ENCODE measurements around the gene DVL1. TPM values are rescaled to one million over a fixed set of nuclear protein-coding genes. Genes with fewer than 3 reads are reported as not detected.
"Not testable (repeated sequence)": the region's sequence is repeated elsewhere in the genome, so short reads cannot be mapped to it uniquely, and the experiment has no call there.

The DVL1 gene
- total RNA-seq, 1 donor from 2014 or later: 70.7 TPM

DNA sequence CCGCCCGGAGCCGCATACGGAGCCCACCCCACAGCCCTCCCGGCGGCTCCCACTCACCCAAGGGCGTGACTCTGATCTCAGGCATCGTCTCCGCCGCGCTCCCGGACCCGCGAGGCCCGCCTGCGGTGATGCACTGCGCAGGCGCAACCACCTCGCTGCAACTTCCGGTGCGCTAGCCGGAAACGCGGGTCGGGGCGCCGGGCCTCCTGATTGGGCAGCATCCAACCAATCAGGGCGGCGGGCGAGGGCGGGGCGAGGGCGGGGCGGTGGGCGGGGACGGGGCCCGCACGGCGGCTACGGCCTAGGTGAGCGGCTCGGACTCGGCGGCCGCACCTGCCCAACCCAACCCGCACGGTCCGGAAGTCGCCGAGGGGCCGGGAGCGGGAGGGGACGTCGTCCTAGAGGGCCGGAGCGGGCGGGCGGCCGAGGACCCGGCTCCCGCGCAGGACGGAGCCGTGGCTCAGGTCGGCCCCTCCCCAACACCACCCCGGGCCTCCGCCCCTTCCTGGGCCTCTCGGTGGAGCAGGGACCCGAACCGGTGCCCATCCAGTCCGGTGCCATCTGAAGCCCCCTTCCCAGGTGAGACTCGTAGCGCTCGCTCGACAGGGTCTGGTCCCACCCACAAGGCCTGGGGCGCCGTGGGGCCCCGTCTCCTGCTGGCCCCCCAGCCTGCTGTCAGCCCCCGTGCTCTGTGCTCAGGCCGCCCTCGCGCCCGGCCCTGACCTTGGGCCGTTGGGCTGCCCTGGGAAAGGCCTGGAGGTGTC lies 24.5 kb downstream of the DVL1 start, which contains the start of the genes CPTP and INTS11:
CPTP (plus strand) TSS at position 279 of the 764 bp plus-strand sequence. CDS start 2,109 bp downstream, outside the sequence.
INTS11 (minus strand) TSS at position 137 of the 764 bp plus-strand sequence; CDS start at position 85, 52 bp downstream.
- DNase-seq: peak; percentile 84

DNA sequence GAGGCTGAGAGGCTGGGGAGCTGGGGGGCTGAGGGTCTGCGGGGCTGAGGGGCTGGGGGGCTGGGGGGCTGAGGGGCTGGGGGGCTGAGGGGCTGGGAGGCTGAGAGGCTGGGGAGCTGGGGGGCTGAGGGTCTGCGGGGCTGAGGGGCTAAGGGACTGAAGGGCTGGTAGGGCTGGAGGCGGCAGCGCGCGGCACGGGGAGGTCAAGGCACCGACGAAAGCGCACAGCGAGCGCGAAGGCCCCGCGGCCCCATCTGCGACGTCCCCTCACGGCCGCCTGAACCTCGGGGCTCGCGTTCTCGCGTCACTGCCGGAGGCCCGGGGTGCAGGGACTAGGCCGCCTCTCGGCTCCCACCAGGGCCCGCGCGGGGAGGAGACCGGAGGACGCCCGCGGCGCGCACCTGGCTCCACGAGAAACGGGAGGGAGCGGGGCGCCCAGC lies 25.1 kb downstream of the DVL1 start:
- DNase-seq: no peak

DNA sequence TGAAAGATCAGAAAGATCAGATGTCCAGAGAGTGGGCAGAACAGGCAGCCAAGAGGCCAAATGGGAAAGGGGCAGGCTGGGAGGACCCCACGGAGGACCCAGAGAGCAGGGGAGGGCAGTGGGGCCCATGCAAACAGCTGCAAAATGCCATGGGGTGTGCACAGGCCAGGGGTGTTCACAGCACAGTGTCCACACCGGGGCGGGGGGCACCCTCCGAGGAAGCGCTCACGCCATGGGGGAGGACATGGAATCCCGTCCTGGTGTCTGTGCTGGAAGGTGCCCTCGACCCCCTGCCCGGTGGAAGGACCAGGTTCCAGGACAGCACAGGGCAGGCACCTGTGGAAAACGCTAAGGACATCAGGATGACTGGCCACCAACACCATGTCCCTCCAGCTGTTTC lies 26.3 kb downstream of the DVL1 start:
- no peak for DNase-seq

DNA sequence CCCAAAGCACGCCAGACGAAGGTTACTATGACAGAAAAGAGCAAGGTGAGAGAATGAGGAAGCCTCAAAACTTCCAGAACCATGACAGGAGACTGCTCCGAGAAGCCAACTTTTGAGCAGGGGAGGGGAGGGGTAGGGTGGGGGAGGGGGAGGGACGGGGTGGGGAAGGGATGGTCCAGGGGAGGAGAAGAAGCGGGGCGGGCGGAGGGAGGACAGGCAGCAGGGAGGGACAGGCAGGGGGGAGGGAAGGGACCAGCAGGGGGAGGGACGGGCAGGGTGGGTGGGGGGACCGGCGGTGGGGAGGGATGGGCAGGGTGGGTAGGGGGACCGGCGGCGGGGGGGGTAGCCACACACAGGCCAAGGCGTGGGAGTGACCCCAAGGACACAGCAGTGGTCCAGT lies 26.8 kb downstream of the DVL1 start:
- DNase-seq: no peak

DNA sequence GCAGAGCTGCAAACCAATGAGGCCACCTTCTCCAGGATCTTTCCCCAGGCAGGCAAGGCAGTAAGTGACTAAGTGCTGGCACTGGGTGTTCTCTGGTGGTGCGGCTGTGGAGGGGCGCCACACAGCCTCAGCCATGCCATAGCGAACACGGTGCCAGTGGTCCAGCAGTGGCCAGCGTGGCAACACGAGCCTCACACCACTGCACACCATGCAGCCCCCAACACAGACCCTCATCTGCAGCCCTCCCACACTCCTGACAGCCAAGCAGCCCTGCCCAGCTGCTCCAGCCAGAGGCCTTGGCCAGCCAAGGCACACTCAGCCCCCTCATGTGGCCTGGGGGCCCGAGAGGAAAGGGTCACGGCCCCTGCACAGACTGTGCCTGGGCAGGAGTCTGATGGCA lies 27.7 kb downstream of the DVL1 start:
- no peak for DNase-seq

DNA sequence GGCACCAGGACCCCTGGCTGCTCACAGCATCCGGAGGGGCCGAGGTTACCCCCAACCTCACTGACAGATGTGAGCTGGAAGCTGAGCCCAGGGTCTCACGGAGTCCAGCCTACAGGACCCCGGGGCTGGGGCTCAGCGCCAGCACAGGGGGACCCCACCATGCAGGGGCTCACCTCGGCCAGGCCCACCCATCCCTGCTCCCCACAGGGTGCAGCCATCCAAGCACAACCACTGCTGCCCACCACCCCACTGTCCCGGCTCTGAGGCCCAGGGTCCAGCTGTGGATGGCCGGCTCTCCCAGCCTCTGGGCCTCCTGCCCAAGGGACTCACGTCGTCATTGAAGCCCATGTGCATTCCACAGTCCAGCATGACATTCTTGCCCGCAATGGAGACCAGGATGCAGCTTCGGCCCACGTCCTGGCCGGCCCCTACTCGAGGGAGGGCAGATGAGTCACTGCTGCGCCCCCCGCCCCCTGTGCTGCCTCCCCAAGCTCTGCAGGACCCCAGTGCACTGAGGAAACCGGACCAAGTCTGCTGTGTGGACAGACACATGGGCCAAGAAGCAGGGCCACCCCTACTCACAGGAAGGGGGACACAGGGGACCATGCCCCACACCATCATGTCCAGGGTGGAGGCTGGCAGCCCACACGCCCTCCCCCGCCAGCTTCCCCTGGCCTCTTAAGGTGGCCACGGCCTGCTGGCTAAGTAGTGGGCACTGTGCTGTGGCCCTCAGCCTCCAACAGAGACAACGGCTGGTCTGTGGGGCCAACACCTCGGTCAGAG lies 28.4 kb downstream of the DVL1 start:
- no peak for DNase-seq

DNA sequence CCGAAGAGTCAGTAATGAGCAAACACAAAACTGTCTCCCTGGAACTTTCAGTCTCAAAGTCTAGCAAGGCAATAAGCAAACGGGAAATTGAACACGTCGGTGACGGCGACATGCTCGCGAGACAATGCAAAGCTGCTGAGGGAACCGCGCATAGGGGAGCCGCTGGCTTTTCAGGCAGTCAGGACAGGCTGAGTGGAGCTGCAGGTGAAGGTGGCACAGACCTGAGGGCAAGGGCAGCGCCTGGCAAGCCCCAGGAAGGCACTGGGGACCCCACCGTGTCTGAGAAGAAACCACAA lies 29.6 kb downstream of the DVL1 start:
- no peak for DNase-seq

DNA sequence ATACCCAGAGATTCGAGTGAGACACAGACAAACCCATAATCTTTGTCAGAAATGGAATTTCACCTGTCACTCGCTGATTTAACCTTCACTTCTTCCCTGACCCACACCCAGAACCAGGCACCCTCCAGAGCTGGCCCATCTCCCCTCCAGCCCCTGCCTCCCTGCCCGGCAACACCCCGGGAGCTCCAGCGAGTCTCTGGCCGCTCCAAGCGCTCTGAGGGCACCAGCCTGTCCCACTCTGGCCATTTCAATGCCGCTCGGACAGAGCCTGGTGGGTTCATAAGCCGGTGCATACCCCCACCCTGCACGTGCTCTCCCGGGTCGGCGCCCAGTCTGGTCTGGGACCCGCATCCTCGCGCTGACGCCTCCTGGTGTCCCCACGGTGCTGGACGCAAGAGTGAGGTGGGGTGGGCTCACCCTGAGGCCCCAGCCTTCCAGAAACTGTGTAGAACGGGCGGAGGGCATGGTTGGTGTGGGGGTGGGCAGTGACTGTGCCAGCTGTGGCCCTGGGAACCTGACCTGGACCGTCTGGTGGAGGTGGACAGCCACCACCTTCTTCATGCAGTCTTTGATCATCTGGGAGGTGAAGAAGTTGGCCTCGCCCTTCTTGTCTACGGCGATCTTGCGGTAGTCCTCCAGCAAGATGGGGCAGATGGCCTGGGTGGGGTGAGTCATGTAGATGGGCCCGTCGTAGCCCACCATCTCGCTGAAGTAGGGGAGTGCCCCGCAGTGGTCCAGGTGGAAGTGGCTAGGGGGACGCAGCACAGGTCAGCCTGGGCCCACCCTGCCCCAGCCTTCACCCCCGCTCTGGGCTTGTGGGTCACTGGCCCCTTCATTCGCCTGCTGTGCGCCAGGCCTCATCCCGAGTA lies 30.2 kb downstream of the DVL1 start:
- DNase-seq: no peak

DNA sequence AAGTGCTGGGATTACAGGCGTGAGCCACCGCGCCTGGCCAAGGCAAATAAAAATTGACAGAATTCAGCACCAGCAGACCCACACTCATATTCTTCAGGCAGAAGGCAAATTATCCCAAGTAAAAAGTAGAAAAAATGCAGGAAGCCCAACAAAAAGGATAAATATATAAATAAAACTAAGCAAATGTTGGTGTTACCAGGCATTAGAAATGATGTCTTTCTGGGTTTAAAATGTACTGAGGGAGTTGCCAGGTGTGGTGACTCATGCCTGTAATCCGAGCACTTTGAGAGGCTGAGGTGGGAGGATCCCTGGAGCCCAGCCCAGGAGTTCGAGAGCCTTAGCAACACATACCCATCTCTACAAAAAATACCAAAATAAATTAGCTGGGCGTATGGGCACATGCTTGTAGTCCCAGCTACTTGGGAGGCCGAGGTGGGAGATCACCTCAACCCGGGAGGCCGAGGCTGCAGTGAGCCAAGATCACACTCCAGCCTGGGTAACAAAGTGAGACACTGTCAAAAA lies 31.0 kb downstream of the DVL1 start:
- DNase-seq: peak; percentile 59

DNA sequence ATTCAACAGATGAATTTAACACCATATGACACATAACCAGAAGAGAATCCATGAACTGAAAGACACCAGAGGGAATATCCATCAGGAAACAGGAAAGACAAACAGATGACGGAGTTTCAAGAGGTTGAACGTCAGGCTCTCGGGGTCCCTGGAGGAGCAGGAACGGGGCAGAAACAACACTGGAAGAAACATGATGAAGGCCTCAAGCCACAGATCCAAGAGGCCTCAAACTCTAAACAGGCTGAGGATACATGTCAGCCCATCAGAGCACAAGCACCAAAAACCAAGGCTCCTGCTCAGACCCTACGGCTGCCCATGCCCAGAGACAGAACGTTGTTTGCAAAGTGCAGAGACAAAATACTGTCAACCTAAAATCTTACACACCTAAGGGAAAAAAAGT lies 31.8 kb downstream of the DVL1 start:
- no peak for DNase-seq

DNA sequence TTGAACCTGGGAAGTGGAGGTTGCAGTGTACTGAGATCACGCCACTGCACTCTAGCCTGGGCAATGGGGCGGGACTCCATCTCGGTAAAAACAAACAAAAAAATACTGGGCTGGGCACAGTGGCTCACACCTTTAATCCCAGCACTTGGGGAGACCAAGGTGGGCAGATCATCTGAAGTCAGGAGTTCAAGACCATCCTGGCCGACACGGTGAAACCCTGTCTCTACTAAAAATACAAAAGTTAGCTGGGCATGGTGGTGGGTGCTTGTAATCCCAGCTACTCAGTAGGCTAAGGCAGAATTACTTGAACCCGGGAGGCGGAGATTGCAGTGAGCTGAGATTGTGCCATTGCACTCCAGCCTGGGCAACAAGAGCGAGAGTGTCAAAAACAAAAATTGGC lies 33.0 kb downstream of the DVL1 start:
- DNase-seq: not testable (repeated sequence)

DNA sequence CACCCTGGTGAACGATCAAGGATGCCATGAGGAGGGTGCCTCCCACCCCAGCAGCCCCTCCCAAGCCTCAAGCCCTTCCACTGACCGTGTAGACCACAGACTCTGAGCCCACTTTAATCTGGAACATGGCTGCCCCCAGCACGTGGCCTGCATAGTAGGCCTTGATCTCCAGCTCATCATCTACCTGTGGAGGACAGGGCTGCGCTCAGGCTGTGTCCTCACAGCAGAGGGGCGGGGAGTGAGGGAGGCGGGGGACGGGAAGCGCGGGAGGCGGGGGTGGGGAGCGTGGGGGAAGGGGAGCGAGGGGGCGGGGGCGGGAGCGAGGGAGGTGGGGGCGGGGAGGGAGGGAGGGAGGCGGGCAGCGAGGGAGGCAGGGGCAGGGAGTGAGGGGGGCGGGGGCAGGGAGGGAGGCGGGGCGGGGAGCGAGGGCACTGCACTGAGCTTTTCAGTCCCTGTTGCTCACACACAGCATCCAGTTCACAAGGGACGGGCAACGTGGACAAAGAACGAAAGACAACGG lies 33.7 kb downstream of the DVL1 start:
- no peak for DNase-seq

DNA sequence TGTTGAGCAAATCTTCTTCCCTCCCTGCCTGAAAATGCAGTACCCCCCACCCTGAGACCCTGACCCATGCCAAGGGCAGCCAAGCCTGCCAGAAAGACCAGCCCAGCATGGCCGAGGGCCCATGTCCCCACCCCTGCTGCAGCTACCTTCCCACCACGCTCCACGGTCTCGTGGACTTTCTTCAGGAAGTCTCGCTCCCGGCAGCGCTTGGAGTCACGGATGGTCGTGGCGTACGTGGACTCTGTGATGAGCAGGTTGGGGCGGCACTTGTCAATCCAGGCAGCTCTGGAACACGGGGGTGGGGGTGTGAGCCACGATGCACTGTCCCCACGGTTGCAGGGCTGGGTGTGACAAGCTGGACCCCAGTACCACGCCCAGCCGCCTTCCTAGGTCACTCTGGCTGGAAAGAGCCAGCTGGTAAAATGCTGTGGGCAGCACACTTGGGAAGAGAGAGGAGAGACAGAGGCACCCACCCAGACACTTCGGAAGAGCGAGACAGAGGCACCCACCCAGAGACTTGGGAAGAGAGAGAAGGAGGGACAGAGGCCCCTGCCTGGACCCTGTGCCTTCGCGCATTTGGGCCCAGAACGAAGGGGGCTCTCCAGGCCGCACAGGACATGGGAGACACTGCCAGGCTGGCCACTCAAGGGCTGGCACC lies 34.4 kb downstream of the DVL1 start:
- no peak for DNase-seq

DNA sequence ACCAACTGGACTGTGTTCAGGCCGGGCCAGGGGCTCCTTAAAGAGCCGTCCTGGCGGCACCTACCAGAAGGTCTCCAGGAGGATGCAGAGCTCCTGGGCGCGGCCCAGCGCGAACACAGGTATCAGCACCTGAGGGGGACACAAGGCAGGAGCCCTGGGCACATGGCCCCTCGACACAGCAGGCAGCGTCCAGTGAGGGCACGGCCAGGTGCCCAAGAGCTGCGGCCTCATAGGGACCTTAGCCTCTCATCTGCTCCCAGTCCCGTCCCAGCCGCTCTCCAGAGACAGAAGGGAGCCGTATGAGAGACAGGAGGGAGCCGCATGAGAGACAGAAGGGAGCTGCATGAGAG lies 35.0 kb downstream of the DVL1 start:
- no peak for DNase-seq

DNA sequence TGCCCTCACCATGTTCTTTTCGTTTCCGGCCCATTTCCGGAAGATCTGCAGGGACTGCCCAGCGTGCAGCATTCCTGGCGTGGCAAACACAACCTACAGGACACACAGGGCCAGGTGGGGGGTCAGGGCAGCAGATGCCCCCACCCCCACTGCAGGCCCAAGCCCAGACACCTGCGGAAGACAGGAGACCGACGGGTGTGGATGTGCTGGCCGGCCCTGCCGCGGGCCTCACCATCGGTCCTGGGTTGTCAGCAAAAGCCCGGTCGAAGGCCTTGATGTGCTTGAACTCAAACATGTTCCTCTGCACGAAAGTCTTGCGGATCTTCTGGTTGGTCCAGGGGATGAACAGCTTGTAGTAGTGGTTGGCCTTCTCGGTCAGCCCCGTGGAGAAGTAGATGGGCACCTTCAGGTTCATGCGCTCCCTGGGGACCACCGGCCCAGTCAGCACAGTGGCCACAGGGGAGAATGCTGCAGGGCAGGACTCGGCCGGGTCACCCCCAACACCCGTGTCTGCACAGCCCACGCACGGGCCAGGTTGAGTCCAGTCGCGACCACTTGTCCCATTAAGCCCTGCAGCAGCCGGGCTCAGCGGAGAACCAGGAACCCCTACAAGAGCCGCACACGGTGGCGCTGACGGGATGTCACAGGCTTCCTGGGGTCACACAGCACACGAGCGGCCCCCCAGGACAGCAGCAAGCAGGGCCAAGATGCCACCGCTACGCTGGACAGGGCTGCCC lies 35.5 kb downstream of the DVL1 start:
- no peak for DNase-seq

DNA sequence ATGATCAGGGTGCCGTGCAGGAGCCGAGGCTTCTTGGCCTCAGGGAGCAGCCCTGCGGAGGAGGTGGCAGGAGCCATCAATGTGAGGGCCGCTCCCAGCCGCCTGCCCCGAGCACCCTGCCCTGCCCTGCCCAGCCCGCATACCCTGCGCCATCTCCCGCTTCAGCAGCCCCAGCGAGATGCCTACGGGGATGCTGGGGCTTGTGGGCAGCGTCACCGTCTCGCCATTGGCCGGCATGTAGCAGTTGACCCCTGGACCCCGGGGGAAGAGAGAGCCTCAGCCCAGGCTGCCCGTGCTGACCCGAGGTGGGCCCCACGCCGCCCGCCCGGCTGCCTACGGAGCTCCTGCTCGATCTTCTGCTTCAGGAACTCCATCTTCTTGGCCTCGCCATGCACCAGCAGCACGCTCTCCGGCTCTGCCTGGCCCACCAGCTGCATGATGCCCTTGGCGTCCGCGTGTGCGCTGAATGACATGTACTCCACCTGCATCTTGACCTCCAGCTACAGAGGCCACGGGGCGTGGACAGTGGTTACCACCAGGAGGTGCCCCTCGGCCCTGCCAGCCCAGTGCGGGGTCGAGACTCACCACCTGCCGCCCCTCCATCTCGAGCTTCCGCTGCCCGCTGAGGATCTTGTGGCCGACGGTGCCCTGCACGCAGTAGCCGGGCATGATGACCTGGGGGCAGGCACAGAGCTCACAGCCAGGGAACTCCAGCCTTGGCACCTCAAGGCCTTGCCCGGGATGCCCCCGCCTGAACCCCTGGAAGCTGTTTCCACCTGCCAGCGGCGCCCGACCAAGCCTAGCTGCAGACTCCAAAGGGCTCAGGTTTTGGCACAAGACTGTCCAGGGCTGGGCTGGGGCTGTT lies 36.5 kb downstream of the DVL1 start:
- no peak for DNase-seq

DNA sequence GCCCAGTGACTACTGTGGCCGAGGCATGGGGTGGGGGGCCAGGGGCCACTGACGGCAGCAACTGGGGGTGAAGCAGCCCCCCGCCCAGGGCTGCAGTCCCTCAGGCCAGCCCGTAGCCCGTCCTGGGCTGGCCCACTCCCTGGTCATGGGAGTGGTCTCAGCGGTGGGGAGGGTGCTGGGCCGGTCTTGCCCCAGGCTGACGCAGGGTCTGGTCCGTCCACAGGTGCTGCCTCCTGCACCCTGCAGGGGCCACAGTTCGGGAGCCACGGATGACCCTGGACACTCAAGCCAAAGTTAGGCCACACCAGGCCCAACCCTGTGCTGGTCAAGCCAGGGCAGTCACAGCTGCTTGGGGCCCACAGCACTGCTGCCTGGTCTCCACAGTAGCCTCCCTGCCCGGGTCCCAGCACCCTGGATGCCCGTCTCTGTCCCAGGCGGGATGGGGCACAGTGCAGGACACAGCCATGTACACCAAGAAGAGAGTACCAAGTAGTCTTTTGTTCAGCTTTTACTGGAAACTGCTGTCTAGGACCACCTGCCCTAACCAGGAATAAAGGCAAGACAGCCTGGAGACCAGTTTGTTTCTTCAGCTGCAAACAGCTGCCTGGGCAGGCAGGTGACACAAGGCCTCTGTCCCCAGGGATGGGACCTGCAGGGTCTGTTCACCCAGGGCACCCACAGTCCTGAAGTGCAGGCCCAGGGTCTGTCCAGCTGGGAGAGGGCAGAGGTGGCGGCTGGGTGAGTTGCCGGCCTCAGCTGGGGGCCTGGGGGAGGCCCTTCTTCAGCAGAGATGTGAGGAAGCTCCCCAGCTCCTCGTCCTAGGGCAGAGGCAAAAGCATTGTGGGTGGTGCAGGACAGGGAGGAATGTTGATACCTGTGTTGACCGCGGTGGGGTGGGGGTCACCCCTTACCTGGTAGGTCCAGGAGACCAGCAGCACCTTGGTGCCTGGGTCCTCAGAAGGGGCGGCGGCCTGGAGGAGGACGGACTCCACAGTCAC lies 37.8 kb downstream of the DVL1 start:
- DNase-seq: no peak

DNA sequence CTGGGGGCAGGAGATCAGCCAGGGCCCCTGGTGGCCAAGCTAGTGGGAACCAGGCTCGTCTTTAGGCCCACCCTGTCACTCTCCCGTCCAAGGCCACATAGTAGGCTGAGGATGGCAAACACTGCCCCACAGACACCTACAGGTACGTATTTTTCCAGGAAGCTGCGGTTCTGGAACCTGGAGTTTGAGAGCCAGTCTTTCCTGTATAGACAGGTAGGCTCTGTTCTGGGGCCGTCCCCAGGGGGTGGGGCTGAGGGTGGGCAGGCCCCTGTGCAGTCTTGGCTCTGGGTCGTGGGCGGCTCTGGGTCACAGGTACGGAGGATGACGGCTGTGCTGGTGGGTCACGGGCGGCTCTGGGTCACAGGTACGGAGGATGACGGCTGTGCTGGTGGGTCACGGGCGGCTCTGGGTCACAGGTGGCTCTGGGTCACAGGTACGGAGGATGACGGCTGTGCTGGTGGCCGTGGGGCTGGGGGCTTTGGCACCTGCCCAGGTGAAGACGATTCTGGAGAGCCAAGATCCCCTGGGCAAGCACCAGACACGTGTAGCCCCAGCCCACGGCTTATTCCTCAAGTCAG lies 38.7 kb downstream of the DVL1 start:
- no peak for DNase-seq

DNA sequence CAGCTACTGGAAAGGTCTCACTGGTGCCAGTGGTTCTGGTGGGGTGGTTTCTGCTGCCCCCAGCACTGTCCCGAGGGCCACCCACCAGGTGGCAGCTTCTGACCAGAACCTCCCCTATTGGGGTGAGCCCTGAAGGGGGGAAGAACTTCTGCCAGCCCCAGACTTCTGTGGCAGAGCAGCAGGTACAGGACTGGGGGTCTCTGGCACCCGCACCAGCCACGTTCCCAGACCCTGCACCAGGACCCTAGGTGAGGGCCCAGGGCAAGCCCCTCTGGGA lies 39.2 kb downstream of the DVL1 start:
- DNase-seq: no peak

Measured in occipital lobe (tissue), 2 donors.